GM18505 (cell line): ENCODE measurements around the gene TRMT61A.

Experiments
- ATAC-seq: cut with Tn5 transposase; IDR thresholded peaks from one replicate; pipeline ENCODE4 v1.9.1; 2021; ENCODE audit not compliant: unreplicated experiment
- POLR2A ChIP-seq: IDR thresholded peaks from 4 replicates; pipeline ENCODE4 v1.6.1; 2011; ENCODE audit warnings: borderline replicate concordance; ENCODE audit not compliant: insufficient read depth, insufficient read length; ENCODE audit errors: extremely low read depth

Gene TRMT61A

DNA sequence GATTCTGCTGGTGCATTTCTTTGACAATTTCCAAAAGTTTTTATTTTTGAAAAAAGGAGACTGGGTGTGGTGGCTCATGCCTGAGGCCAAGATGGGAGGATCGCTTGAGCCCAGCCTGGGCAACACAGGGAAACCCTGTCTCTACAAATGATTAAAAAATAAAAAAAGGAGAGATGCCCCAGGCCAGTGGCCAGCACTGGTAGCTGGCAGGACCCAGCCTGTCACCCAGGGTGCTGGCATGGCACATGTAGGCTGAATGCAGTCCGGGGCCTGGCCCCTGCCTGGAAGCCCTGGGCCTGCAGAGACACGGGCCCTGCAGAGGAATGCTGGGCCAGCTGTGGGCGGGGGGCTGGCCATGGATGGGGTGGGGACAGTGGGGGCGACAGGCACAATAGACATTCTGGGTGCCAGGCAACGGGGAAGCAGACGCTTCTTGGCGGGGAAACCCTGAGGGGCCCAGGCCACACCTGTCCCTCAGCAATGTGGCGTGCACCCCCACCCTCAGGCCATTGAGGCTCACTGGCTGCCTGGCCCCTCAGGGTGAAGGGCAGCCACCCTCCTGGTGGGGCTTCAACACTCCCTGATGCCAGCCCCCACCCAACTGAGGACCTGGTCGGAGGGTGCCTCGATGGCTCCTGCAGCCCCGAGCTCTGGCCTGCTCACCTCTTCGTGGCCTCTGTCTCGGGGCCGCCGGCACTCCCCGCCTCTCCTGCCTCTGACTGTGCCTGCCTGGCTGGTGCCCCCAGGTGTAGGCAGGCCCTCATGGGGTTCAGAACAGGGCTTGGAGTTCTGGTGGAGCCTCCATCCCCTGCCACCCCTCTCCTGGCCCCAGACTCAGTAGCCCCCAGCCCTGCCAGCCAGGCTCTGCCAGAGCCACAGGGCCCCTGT, 12.1 kb downstream of the TRMT61A start:
- TF ChIP-seq POLR2A = no peak
- no peak for ATAC-seq

DNA sequence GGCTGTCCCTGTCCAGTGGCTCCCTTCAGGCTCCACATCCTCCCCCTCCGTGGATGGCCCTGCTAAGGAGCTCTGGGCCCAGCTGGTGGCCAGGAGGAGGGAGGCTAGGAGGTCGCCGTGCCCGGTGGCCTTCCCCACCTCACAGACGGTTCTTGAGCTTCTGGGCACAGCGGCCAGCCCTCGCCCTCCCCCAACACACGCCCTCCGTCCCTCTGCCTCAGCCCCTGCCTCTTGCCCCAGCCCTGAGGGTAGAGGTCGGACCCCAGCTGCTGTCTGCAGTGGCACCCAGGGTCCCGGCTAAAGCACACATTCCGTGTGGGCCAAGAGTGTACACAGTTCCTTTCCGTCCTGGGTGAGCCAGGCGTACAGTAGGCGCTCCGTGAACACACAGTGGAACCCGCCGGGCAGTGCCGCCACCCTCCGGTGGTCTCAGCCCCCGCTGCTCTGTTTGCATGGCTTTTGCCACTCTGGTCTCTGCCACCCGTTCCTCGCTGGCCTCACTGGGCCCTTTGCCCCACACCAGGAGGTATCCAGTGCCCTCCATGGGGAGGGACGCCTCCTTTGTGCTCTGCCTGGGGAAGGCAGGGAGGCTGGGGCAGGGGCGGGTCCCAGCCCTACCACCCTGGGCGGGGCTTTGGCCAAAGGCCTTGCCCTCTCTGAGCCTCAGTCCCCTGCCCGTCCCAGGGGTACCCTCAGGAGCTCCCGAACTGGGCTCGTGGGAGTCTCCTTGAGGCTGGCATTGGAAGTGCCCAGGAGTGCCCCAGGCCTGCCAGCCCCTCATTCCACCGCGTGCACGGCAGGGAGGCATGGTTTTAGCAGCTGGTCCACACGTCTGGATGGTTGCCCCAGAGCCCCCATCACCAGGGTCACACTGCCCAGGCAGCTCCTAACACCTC, 13.0 kb downstream of the TRMT61A start:
- TF ChIP-seq POLR2A = no peak

DNA sequence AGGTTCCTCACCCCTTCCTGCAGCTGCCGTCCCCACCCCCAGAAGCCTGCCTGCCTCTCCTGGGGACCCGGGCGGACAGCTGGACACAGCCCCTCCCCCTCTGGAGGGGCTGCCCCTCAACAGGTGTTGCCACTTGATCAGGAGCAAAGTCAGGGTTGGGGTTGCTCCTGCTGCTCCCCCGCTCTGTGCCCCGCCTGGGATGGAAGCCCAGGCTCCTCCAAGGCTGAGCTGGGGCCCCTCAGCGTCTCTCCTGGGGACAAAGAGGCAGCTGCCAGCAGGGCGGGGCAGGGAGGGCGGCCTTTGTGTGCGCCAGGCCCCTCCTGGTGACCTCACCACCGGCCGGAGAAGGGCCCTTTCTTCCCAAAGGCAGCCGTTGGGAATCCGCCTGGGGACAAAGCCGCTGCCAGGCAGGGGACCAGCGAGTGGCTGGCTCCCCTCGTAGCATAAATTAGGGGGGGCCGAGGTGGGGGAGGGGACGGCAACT, 13.7 kb downstream of the TRMT61A start:
- TF ChIP-seq POLR2A = no peak
- no peak for ATAC-seq

More for the DNA sequence above, 13.0 kb downstream of the TRMT61A start:
- ATAC-seq = no peak

DNA sequence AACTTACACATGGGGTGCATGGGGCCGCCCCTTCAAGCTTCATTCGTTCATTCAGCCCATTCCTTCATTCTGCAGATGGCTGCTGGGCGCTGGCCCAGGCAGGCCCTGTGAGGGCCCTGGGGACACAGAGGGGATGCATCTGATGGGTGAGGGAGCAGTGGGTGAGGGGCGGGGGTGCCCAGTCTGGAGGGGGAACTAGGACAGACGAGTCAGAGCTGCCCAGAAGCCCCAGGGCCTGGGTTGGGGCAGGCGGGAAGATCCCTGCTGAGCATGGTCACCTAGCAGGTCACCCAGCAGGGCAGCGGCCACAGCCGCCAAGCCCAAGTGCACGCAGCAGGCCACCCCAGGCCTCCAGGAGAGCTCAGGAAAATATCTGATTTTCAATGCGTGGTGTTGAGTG, 14.1 kb downstream of the TRMT61A start:
- no peak for ATAC-seq
- TF ChIP-seq POLR2A = no peak

DNA sequence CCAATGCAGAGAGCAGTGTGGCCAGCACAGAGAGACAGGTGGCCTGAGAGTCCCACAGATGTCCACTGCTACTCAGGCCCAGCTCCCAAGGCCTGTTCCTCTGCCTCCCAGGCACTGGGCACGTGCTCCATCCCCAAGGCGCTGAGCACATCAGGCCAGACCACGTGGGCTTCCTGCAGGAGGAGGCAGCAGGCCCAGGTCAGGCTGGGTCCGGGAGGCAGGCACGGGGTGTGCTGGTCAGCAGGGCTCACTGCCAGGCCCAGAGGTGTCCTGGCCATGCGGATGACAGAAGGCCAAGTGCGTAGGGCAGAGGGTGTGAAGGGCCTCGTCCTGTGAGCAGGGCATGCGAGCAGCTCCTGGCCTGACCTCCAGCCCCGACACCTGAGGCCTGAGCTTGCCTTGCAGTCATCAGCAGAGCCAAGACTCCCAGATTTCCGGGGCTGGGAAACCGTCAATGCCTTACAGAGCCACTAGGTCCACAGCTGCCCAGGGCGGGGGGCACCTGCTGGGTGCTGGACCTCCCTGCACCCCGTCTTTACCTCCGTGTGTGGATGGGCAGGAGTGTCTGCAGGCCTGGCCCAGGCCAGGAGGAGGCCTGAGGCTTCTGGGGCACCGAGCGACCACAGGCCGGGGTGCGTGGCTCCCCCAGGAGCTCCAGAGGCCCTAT, 14.9 kb downstream of the TRMT61A start:
- ATAC-seq = no peak
- no peak for TF ChIP-seq POLR2A

DNA sequence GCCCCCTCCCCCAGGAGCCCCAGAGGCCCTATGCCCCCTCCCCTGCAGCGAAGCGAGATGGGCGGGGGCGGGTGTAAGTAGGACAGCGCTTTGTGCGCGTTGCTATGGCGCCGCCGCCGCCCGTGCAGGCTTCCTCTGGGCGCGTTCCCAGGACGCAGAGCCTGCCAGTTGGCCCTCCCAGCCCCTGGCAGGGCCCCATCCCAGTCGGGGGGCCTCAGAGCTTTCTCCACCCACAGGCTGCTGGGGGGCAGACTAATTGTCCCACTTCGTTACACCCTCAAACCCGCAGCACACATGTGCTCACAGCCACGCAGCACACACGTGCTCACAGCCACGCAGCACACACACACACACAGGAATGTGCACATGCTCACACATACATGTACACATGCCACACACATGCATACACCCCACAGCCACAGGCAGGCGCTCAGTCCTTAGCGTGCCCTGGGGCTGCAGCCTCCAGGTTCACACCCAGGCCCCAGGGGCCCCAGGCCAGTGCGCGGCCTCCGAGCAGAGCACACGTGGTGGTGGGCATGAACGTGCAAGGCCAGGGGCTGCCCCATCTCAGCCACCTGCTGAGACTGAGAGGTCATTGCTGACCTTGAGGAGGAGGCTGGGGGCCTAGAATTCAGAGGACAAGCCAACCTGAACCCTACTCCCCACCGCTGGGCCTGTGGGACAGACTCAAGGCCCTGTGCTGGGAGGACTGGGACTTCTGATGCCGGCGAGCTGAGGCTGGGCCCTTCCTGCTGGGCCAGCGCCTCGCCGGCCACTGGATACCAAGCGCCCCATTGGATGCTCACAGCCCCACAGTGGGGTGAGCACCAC, 15.6 kb downstream of the TRMT61A start:
- ATAC-seq = no peak
- TF ChIP-seq POLR2A = no peak

DNA sequence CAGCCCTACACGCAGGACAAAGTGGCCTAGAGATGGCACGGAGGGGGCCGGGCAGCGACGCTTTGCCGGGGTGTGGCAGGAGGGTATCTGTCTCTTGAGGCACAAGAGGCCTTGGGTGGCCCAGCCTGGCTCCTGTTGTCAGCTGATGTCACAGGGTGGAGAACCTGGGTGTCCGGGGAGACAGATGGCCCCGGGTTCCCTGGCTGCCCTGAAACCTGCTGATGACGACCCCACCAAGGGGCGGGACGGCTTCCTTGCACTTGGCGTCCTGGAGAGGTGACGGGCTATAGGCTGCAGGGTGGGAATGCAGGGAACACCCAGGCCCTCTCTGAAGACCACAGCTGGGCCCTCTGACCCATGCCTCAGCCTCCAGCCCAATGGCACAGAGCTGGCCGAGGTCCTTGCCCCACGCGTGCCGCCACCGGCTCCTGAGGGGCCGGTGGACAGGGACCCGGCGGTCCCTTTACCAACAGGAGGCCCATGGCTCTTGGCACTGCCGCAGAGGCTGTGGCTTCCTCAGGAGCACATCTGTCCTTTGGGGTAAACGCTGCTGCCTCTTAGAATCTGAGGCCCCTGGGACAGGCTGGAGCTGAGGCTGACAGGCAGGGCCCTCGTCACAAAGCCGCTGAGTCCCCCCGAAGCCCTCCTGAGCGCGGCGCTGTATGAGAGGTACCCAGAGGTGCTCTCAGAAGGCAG, 16.4 kb downstream of the TRMT61A start:
- ATAC-seq = no peak
- TF ChIP-seq POLR2A = no peak

DNA sequence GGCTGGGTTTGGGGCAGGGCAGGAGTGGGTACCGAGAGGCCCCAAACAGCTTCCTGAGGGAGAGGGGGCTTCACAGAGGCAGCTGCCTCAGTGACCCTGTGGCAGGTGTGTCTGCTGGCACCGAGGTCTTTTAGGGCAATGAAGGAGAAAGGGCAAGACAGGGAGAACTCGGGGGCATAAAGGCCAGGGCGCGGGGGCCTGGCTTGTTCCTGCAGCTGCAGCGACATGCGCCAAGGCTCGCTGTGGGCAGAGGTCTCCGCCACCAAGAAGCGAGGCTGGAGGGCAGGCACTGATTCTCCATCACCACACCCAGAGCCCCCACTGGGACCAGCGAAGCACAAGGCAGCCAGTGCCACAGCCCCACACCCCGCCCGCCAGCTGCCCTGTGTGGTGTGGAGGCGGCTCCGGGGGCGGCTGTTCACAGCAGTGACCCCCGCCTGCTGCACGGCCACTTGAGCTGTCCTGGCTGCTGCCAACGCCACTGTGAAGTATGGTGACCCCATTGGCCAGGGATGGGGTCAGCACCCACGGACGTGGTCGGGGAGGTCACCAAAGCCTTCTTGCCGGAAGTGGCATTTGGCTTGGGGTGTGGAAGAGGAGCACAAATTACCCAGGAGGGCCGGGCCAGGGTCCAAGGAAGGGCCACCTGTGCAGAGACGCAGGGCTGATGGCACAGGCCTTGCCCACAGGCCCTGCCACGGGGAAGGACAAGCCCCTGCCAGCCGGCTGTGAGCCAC, 17.1 kb downstream of the TRMT61A start:
- TF ChIP-seq POLR2A = no peak
- ATAC-seq = no peak

DNA sequence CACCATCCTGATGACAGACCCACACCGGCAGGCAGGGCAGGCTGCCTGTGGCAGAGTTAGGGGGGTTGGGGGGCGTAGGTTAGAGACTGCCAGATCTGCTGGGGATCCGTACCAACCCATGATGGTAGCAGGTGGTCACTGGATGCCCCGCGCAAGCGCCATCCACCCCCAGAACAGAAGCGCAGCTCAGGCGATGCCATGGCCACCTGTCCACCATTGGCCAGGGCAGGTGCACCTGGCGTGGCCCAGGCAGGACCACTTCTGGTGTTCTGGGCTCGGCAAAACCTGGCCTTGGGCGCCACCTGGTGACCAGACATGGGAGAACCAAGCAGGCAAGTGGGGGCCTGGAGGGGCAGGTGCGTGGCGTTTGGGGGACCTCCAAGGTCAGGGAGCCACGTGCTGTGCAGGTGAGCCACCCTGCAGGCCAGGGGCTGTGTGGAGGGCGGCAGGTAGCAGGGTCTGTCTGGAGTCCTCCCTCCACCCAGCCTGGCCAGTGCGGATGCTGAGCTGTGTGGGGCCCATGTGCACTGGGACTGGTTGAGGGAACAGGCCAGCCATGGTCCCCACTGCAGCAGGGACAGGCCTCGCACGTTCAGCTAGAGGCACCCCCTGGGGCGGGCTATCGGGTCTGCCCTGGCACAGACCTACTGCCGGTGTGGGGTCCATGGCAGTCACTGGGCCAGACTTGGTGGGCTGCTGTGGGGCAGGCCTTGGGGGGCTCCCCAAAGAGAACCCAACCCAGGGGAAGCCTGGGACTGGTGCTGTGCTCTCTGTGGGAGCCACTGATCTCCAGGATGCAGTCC, 17.9 kb downstream of the TRMT61A start:
- no peak for TF ChIP-seq POLR2A
- ATAC-seq = no peak

DNA sequence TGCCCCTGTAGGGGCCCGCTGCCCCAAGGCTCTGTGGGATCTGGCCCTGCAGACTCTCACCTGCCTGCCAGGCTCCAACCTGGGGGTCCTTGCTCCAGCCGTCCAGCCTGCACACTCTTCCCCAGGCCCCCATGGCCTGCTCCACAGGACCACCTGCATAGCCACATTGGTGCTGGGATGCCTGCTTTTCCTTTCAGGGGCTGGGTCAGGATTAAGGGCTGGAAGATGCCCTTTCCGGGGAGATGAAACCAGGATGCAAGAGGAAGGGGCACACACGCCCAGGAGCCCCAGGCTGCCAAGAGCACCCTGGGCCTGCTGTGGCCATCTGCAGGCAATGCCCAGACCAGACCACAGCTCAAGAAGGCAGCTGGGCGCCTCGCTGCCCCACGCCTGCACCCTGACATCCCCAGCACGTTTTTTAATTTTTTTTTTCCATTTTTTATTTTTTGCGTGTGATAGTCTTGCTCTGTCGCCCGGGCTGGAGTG, 18.5 kb downstream of the TRMT61A start:
- no peak for ATAC-seq
- no peak for TF ChIP-seq POLR2A
